Spinal cord (tissue), 10 donors: ENCODE data around the gene PGAM1. TPM values are rescaled to one million over a fixed set of nuclear protein-coding genes. Genes with fewer than 3 reads are reported as not detected.

Experiments used
- DNase-seq, 6 donors: peaks; one replicate each; pipeline versions ENCODE4 v3.0.0 to v3.0.0-alpha.2; 2013 to 2015; ENCODE audit warnings: low spot score in 6 of 6, low read depth in 4 of 6
- H3K27ac ChIP-seq: one replicate; pipeline ENCODE4 v1.5.1; 2013; ENCODE audit warnings: low read depth, low read length, control low read depth
- H3K27me3 ChIP-seq: one replicate; pipeline ENCODE4 v1.6.1; 2013; ENCODE audit warnings: low read length; ENCODE audit not compliant: control insufficient read depth, insufficient read depth
- H3K36me3 ChIP-seq: one replicate; pipeline ENCODE4 v1.6.1; 2013; ENCODE audit warnings: low read length; ENCODE audit not compliant: control insufficient read depth, insufficient read depth
- H3K4me1 ChIP-seq: one replicate; pipeline ENCODE4 v1.6.1; 2013; ENCODE audit warnings: low read length; ENCODE audit not compliant: control insufficient read depth, insufficient read depth
- H3K4me3 ChIP-seq: one replicate; pipeline ENCODE4 v1.5.1; 2013; ENCODE audit warnings: low read depth, low read length, control low read depth
- H3K9me3 ChIP-seq: one replicate; pipeline ENCODE4 v1.6.1; 2013; ENCODE audit warnings: low read length; ENCODE audit not compliant: control insufficient read depth, insufficient read depth
- WGBS: methylation state at CpG from one replicate; pipeline ENCODE4 v1.1.5; 2013; ENCODE audit warnings: missing lambda C conversion rate; ENCODE audit not compliant: insufficient coverage; 5-methylcytosine and 5-hydroxymethylcytosine counted together
- long read RNA-seq, 4 donors: transcript quantifications; one replicate each; lab custom pipeline, GENCODE V29; 2026
- polyA plus RNA-seq, 2 donors: library from polyadenylated mRNA; unstranded; fragments of 120-200 nt; gene quantifications; one replicate each; pipeline ENCODE4 v1.2.1, GENCODE V29; 2013; ENCODE audit not compliant: insufficient read length in 2 of 2
- total RNA-seq, 2 donors: library from RNA; depleted of rRNA in 1 of 2; stranded (reverse); fragments of 120-200 nt in 1 of 2; fragments of >200 nt in 1 of 2; gene quantifications; one replicate each; pipeline versions ENCODE4 v1.2.3 to v1.2.4, GENCODE V29; 2013 to 2014
- donor health status: healthy.

The PGAM1 gene
- total RNA-seq (100 to 1,000 TPM; 217 to 302 TPM), polyA plus RNA-seq (100 to 1,000 TPM; 381 to 404 TPM)
- long read RNA-seq, donor 1, transcript PGAM1-201 (4 exons, 1,830 nt), result major isoform, 242 of 304 reads
- long read RNA-seq, donor 1, partial matches to known transcripts, result 47 of 304 reads
- long read RNA-seq, donor 1, other reads (novel, unspliced or antisense), result 14 of 304 reads
- long read RNA-seq, donor 2, transcript PGAM1-201 (4 exons, 1,830 nt), result major isoform, 93 of 98 reads
- long read RNA-seq, donor 2, partial matches to known transcripts, result 5 of 98 reads
- long read RNA-seq, donor 2, other reads (novel, unspliced or antisense), result 0 of 98 reads
- long read RNA-seq, donor 3, transcript PGAM1-201 (4 exons, 1,830 nt), result major isoform, 103 of 120 reads
- long read RNA-seq, donor 3, partial matches to known transcripts, result 7 of 120 reads
- long read RNA-seq, donor 3, other reads (novel, unspliced or antisense), result 10 of 120 reads
- long read RNA-seq, donor 4, transcript PGAM1-201 (4 exons, 1,830 nt), result major isoform, 112 of 217 reads
- long read RNA-seq, donor 4, partial matches to known transcripts, result 51 of 217 reads
- long read RNA-seq, donor 4, other reads (novel, unspliced or antisense), result 54 of 217 reads

- Histone ChIP-seq H3K9me3 (no peaks in the 10 kb centered on the region), H3K4me1 (peaks cover 23% of the 10 kb centered on the region), H3K27me3 (no peaks in the 10 kb centered on the region), H3K36me3 (peaks cover 12% of the 10 kb centered on the region), H3K27ac (peak within 1 kb of the TSS; percentile 81), H3K4me3 (peak within 1 kb of the TSS; percentile 85)
- WGBS, result under 1% methylated on average over 78 of the region's 90 CpGs
- peak; percentile 88 to 99 (median 92) for DNase-seq
These were observed at the start of gene PGAM1 for GRCh38 chr10:97425964-97426775. Gene PGAM1, plus strand, starts transcription at chr10:97426191. Its CDS starts 117 bp downstream, at chr10:97426308.

- peaks cover 72% of the 10 kb centered on the region for H3K36me3 ChIP-seq
- WGBS, result 85% methylated on average over 4 of the region's 6 CpGs
These were observed 49.6 kb upstream of the PGAM1 start for GRCh38 chr10:97376413-97376812.

DNA sequence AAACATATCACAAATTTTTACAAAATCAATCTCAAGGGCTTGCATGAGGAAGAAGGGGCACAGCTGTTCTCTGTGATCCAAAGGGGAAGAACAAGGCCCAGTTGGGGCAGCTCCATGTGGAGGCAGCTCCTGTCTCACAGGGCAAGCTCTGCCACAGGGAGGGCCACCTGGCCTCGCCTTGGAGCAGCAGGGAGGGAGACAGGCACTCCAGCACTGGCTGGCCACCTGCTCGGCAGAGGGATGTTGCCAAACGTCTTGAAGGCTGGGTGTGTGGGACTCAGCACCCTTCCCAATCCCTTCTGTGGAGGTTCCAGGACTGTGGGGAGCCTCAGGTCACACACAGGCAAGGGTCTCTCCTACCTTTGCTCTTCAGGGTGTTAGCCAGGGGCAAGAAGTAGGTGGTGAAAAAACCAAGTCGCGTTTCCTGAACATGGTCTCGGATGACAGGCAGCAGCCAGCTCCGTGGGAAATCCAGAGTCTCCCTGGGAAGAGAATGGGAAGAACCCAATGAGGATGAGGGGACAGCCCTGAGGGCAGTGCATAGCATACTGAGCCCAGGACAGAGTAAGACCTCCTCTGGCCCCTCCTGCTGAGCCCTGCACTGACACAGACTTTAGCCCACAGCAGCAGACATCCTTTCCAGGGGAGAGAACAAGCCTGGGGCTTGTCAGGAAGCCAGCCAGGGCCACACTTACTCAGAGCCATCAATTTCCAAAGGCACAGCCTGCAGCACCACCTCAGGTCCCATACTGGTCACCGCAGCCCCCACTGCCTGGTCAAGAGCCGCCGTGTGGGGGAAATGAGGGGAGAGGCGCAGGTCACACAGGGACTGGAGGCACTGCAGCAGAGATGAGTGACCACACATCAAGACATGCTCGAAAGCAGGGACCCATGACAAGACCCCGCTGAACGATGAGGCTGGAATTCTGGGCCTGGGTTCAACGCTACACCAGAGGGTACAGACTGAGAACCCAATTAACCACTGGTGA lies 46.8 kb upstream of the PGAM1 start:
- no peak for DNase-seq
- Histone ChIP-seq H3K4me3 (no peak overlapping the region), H3K27me3 (no peaks in the 10 kb centered on the region), H3K27ac (no peak overlapping the region), H3K36me3 (peaks cover 64% of the 10 kb centered on the region), H3K4me1 (no peaks in the 10 kb centered on the region), H3K9me3 (no peaks in the 10 kb centered on the region)
- 91% methylated on average over 10 of the region's 15 CpGs for WGBS

More at GRCh38 chr10:97376413-97376812, 49.6 kb upstream of the PGAM1 start:
- H3K27me3 ChIP-seq, result no peaks in the 10 kb centered on the region
- no peaks in the 10 kb centered on the region for H3K4me1 ChIP-seq
- H3K4me3 ChIP-seq, result no peak overlapping the region
- no peak for DNase-seq
- H3K9me3 ChIP-seq, result no peaks in the 10 kb centered on the region
- H3K27ac ChIP-seq, result no peak overlapping the region

DNA sequence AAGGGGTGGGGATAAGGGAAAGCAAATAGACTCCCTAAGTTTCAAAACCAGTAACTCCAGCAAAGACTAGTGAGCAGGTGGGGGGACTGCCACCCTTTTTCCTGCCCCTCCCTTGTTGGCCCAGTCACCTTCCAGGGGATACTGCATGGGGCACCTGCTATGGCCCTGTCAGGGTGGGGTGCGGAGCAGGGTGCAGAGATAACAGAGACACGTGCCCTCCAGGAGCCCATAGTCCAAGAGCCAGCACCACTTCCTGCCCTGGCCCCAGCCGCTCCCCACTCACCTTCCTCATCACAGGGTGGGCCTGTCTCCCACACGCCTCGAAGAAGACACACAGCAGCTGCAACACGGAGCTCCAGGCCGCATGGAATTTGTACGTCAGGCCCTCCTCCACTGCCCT lies 45.5 kb upstream of the PGAM1 start:
- DNase-seq, result no peak
- Histone ChIP-seq H3K27ac (no peak overlapping the region), H3K4me3 (no peak overlapping the region), H3K36me3 (peaks cover 72% of the 10 kb centered on the region), H3K27me3 (no peaks in the 10 kb centered on the region), H3K4me1 (no peaks in the 10 kb centered on the region), H3K9me3 (no peaks in the 10 kb centered on the region)
- WGBS, result 93% methylated on average over 8 of the region's 8 CpGs

- Histone ChIP-seq H3K9me3 (no peaks in the 10 kb centered on the region), H3K27ac (no peak overlapping the region), H3K4me3 (no peak overlapping the region), H3K27me3 (no peaks in the 10 kb centered on the region), H3K4me1 (no peaks in the 10 kb centered on the region), H3K36me3 (peaks cover 73% of the 10 kb centered on the region)
- WGBS, result 84% methylated on average over 6 of the region's 8 CpGs
- no peak for DNase-seq
These were observed 44.4 kb upstream of the PGAM1 start for GRCh38 chr10:97381626-97382025.

DNA sequence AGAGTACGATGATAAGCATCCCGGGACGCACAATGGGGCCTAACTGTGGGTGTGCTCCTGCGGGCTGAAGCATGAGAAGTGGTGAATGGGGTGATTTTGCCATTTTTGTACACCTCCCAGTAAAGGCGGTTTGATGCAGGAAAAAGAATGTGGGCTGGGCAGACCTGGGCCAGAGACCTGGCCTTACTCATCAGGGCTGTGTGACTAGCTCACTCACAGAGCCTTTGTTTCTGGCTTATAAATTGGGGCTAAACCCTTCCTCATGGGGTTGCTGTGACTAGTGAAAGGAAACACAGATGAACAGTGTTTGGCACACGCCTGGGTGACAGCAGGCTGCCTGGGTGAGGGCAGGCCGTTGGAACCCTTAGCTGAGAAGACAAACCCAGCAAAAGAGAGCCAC lies 42.8 kb upstream of the PGAM1 start:
- Histone ChIP-seq H3K4me1 (no peaks in the 10 kb centered on the region), H3K9me3 (no peaks in the 10 kb centered on the region), H3K27ac (no peak overlapping the region), H3K36me3 (peaks cover 74% of the 10 kb centered on the region), H3K27me3 (no peaks in the 10 kb centered on the region), H3K4me3 (no peak overlapping the region)
- 81% methylated on average over 3 of the region's 7 CpGs for WGBS
- no peak for DNase-seq

DNA sequence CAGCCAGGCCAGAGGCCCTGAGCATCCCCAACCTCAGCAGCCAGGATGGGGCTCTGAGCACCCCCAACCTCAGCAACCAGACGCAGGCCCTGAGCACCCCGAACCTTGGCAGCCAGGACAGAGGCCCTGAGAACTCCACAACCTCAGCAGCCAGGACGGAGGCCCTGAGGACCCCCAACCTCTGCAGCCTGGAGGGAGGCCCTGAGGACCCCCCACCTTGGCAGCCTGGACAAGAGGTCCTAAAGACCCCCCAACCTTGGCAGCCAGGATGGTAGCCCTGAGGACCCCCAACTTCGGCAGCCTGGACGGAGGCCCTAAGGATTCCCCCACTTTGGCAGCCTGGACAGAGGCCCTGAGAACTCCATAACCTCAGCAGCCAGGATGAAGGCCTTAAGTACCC lies 41.8 kb upstream of the PGAM1 start:
- no peaks in the 10 kb centered on the region for H3K27me3 ChIP-seq
- peaks cover 78% of the 10 kb centered on the region for H3K36me3 ChIP-seq
- H3K4me3 ChIP-seq, result no peak overlapping the region
- no peak for DNase-seq
- no peak overlapping the region for H3K27ac ChIP-seq
- no peaks in the 10 kb centered on the region for H3K9me3 ChIP-seq
- WGBS, result 100% methylated on average over 5 of the region's 5 CpGs
- H3K4me1 ChIP-seq, result no peaks in the 10 kb centered on the region

DNA sequence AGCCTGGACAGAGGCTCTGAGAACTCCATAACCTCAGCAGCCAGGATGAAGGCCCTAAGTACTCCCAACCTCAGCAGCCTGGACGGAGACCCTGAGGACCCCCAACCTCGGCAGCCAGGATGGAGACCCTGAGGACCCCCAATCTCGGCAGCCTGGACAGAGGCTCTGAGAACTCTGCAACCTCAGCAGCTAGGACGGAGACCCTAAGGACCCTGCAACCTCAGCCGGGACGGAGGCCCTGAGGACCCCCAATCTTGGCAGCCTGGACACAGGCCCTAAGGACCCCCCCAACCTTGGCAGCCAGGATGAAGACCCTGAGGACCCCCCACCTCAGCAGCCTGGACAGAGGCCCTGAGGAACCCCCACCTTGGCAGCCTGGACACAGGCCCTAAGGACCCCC lies 41.4 kb upstream of the PGAM1 start:
- no peak overlapping the region for H3K4me3 ChIP-seq
- no peaks in the 10 kb centered on the region for H3K4me1 ChIP-seq
- H3K9me3 ChIP-seq, result no peaks in the 10 kb centered on the region
- no peaks in the 10 kb centered on the region for H3K27me3 ChIP-seq
- no peak overlapping the region for H3K27ac ChIP-seq
- no peak for DNase-seq
- H3K36me3 ChIP-seq, result peaks cover 78% of the 10 kb centered on the region
- 95% methylated on average over 6 of the region's 6 CpGs for WGBS

- no peaks in the 10 kb centered on the region for H3K9me3 ChIP-seq
- no peak for DNase-seq
- no peaks in the 10 kb centered on the region for H3K4me1 ChIP-seq
- WGBS, result 95% methylated on average over 7 of the region's 7 CpGs
- no peak overlapping the region for H3K4me3 ChIP-seq
- no peak overlapping the region for H3K27ac ChIP-seq
- no peaks in the 10 kb centered on the region for H3K27me3 ChIP-seq
- H3K36me3 ChIP-seq, result peaks cover 75% of the 10 kb centered on the region
These were observed 40.4 kb upstream of the PGAM1 start for GRCh38 chr10:97385565-97385964.
